ENCODE data around the gene ALPG.

Gene ALPG

GRCh38 chr2:232460171-232460570 is 53.5 kb downstream of the ALPG start:
- DNase-seq: no peak
